AG10803 (cell line): ENCODE results near the gene NMUR2.

Experiments used
- DNase-seq: peaks from one replicate; pipeline ENCODE4 v3.0.0; 2010; ENCODE audit warnings: low read depth
- H3K4me3 ChIP-seq: 2 replicates; pipeline ENCODE4 v1.5.1; 2011; ENCODE audit warnings: mild to moderate bottlenecking, low read length, control low read depth
- TF ChIP-seq, protein P1 (sequence below): conservative IDR thresholded peaks from 2 replicates; pipeline ENCODE4 v1.5.1; 2011; ENCODE audit warnings: mild to moderate bottlenecking, low read length, control low read depth, inconsistent platforms

Gene NMUR2

GRCh38 chr5:152422081-152422480, 17.0 kb upstream of the NMUR2 start:
- H3K4me3 ChIP-seq: no peak overlapping the region
- no peak for DNase-seq

GRCh38 chr5:152412129-152412528, 7.0 kb upstream of the NMUR2 start:
- DNase-seq: no peak
- no peak overlapping the region for H3K4me3 ChIP-seq
- TF ChIP-seq, protein P1, sequence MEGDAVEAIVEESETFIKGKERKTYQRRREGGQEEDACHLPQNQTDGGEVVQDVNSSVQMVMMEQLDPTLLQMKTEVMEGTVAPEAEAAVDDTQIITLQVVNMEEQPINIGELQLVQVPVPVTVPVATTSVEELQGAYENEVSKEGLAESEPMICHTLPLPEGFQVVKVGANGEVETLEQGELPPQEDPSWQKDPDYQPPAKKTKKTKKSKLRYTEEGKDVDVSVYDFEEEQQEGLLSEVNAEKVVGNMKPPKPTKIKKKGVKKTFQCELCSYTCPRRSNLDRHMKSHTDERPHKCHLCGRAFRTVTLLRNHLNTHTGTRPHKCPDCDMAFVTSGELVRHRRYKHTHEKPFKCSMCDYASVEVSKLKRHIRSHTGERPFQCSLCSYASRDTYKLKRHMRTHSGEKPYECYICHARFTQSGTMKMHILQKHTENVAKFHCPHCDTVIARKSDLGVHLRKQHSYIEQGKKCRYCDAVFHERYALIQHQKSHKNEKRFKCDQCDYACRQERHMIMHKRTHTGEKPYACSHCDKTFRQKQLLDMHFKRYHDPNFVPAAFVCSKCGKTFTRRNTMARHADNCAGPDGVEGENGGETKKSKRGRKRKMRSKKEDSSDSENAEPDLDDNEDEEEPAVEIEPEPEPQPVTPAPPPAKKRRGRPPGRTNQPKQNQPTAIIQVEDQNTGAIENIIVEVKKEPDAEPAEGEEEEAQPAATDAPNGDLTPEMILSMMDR: no peak

More at GRCh38 chr5:152422081-152422480, 17.0 kb upstream of the NMUR2 start:
- TF ChIP-seq, protein P1: no peak

DNA sequence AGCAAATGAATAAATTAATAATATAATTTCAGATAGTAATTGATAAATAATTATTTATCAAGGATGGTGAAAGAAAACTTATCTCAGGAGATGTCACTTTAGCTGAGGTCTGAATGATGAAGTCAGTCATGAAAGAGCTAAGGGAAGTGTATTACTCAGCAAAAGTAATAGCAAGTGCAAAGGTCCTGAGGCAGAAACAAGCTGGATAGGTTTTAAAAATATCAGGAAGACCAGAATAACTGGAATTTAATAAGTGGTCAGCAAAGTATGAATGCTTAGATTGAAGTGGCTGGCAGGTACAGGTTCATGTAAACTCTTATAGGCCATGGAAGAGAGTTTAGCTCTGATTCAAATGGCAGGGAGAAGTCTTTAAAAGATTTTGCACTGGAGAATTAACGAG, 1.0 kb upstream of the NMUR2 start:
- DNase-seq: no peak
- TF ChIP-seq, protein P1: no peak
- H3K4me3 ChIP-seq: no peak overlapping the region

DNA sequence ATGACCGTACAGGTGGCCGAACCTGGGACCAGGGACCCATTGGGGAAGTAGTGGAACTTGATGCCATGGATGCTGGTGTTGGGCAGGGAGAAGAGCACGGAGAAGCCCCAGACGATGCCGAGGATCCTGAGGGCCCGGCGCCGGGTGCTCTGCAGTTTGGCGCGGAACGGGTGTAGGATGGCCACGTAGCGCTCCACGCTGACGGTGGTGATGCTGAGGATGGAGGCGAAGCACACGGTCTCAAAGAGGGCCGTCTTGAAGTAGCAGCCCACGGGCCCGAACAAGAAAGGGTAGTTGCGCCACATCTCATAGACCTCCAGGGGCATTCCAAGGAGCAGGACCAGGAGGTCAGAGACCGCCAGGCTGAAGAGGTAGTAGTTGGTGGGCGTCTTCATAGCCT, 585 bp downstream of the NMUR2 start:
- TF ChIP-seq, protein P1: no peak
- DNase-seq: no peak
- no peak overlapping the region for H3K4me3 ChIP-seq

DNA sequence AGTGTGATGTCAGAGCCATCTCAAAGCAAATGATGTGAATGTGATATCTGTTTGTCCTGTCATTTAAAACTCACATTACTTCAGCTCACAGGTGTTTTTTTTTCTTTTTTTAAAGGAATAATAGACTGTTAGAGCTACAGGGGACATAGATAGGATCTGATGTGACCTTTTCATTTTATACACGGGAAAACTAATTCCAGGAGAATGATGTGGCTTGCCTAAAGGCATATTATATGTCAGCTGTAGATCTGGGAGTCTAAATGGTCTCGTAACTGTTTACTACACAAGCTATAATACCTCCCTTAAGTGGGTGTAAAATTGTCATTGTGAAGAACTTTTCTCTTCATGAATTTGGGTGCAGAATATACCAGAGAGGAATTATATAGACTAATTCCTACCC, 2.0 kb downstream of the NMUR2 start:
- no peak for DNase-seq
- no peak overlapping the region for H3K4me3 ChIP-seq
- TF ChIP-seq, protein P1: no peak

DNA sequence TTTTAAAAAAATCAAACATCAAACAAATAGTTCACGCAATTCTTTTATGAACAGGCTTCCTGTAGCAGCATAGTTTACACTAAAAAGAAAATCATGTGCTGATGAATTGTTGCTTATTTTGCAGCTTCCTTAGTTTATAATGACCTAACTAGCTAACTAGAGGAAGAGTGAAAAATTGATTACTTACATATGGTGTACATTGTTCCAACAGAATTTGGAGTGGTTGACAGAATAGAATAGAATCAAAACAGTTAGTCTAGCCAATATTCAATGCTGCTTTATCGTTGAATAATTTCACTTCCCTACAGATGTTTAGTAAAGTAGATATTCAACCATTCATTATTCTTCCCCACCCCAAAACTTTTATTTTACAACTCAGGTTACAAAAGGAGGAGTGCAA, 4.2 kb downstream of the NMUR2 start:
- H3K4me3 ChIP-seq: no peak overlapping the region
- DNase-seq: no peak
- TF ChIP-seq, protein P1: no peak

DNA sequence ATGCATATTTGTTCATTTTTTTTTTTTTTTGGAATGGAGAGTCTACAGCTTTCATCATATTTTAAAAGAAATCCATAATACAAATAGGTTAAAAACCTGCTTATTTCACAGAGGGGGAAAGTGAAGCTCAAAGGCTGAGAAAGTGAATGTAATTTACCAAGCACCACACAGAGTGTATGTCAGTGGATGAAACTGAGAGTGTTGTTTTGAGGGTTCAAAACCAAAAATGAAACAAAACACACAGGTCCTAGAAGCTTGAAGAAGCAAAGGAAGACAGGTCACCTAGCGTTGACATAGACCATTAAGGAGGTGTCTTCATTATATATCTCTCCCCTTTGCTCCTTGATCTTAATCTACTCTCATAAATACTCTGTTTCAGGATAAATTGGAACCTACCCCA, 7.5 kb downstream of the NMUR2 start:
- no peak overlapping the region for H3K4me3 ChIP-seq
- TF ChIP-seq, protein P1: no peak

More for the DNA sequence above, 7.5 kb downstream of the NMUR2 start:
- DNase-seq: no peak
